Loucy (cell line): ENCODE results near the gene SPRED2.
A peak's percentile ranks its signal among the peaks of the same experiment; 100 is the strongest.

ENCODE experiments used
- H2AFZ ChIP-seq: fragments of 200-600 bp; sonication (generic); 2 replicates; pipeline ENCODE4 v1.6.0; 2016; ENCODE audit warnings: antibody characterized with exemption, mild to moderate bottlenecking, low read length, moderate library complexity
- H3F3A ChIP-seq: fragments of 200-600 bp; 2 replicates; pipeline ENCODE4 v1.6.0; 2016; ENCODE audit warnings: antibody characterized with exemption, low read depth, mild to moderate bottlenecking
- H3K27me3 ChIP-seq: fragments of 200-600 bp; sonication (generic); 2 replicates; pipeline ENCODE4 v1.6.1; 2014; ENCODE audit warnings: low read length, mild to moderate bottlenecking; ENCODE audit not compliant: insufficient read depth, poor library complexity, severe bottlenecking
- H3K36me3 ChIP-seq: fragments of 200-600 bp; sonication (generic); 2 replicates; pipeline ENCODE4 v1.6.1; 2016; ENCODE audit warnings: low read length; ENCODE audit not compliant: insufficient read depth
- H3K4me1 ChIP-seq: fragments of 200-600 bp; sonication (generic); 2 replicates; pipeline ENCODE4 v1.5.1; 2014; ENCODE audit warnings: low read length, mild to moderate bottlenecking; ENCODE audit not compliant: insufficient read depth, poor library complexity, severe bottlenecking
- H3K4me2 ChIP-seq: fragments of 200-600 bp; sonication (generic); 2 replicates; pipeline ENCODE4 v1.6.0; 2014; ENCODE audit warnings: antibody characterized with exemption, low read length, low read depth, mild to moderate bottlenecking; ENCODE audit not compliant: poor library complexity, severe bottlenecking
- H3K4me3 ChIP-seq: fragments of 200-600 bp; sonication (generic); 2 replicates; pipeline ENCODE4 v1.5.1; 2014; ENCODE audit warnings: low read length, mild to moderate bottlenecking, mixed read lengths; ENCODE audit not compliant: poor library complexity, severe bottlenecking
- H3K79me2 ChIP-seq: fragments of 200-600 bp; sonication (generic); 2 replicates; pipeline ENCODE4 v1.6.1; 2014; ENCODE audit warnings: low read length; ENCODE audit not compliant: insufficient read depth
- H3K9ac ChIP-seq: fragments of 200-600 bp; sonication (generic); 2 replicates; pipeline ENCODE4 v1.6.0; 2014; ENCODE audit warnings: mild to moderate bottlenecking, low read depth, low read length, moderate library complexity; ENCODE audit not compliant: poor library complexity, severe bottlenecking
- H3K9me2 ChIP-seq: fragments of 200-600 bp; sonication (generic); replicated peaks from 2 replicates; pipeline ENCODE4 v1.6.1; 2016; ENCODE audit warnings: low read depth, low read length, mixed read lengths
- H3K9me3 ChIP-seq: fragments of 200-600 bp; sonication (generic); 2 replicates; pipeline ENCODE4 v1.6.1; 2014; ENCODE audit warnings: mild to moderate bottlenecking, antibody characterized with exemption, low read length, low read depth; ENCODE audit not compliant: insufficient read depth
- H4K20me1 ChIP-seq: fragments of 200-600 bp; sonication (generic); 2 replicates; pipeline ENCODE4 v1.6.0; 2014; ENCODE audit warnings: antibody characterized with exemption, low read length, mild to moderate bottlenecking; ENCODE audit not compliant: insufficient read depth, poor library complexity, severe bottlenecking
- CTCF ChIP-seq: fragments of 200-600 bp; sonication (generic); conservative IDR thresholded peaks from 2 replicates; pipeline ENCODE4 v1.5.1; 2014; ENCODE audit warnings: mild to moderate bottlenecking, antibody characterized with exemption, low read length
- EZH2phosphoT487 ChIP-seq: fragments of 200-600 bp; IDR thresholded peaks from 2 replicates; pipeline ENCODE4 v1.6.1; 2018; ENCODE audit warnings: antibody characterized with exemption, mild to moderate bottlenecking, moderate library complexity, borderline replicate concordance

SPRED2 gene

DNA sequence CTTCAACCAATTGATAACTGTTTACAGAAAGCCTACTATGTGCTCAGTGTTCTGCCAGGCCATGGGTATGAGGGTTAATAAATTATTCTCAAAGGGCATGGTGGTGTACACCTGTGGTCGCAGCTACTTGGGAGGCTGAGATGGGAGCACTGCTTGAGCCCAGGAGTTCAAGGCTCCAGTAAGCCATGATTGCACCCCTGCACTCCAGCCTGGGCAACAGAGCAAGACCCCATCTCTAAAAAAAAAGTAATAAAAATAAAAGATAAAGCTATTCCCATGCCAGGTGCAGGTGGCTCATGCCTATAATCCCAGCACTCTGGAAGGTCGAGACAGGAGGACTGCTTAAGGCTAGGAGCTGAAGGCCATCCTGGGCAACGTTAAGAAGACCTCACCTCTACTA lies 8.0 kb downstream of the SPRED2 start:
- H3K4me2 ChIP-seq, result no peak overlapping the region
- no peaks in the 10 kb centered on the region for H3K9me3 ChIP-seq
- no peak overlapping the region for H3K4me3 ChIP-seq
- H3K9me2 ChIP-seq, result no peaks in the 10 kb centered on the region
- TF ChIP-seq EZH2phosphoT487, result no peak
- no peak for TF ChIP-seq CTCF
- no peak overlapping the region for H3K9ac ChIP-seq
- H4K20me1 ChIP-seq, result peaks cover 8% of the 10 kb centered on the region
- no peaks in the 10 kb centered on the region for H3K36me3 ChIP-seq
- no peak overlapping the region for H2AFZ ChIP-seq
- H3K79me2 ChIP-seq, result peaks cover 70% of the 10 kb centered on the region
- H3F3A ChIP-seq, result no peaks in the 10 kb centered on the region
- peaks cover 17% of the 10 kb centered on the region for H3K4me1 ChIP-seq
- no peaks in the 10 kb centered on the region for H3K27me3 ChIP-seq

DNA sequence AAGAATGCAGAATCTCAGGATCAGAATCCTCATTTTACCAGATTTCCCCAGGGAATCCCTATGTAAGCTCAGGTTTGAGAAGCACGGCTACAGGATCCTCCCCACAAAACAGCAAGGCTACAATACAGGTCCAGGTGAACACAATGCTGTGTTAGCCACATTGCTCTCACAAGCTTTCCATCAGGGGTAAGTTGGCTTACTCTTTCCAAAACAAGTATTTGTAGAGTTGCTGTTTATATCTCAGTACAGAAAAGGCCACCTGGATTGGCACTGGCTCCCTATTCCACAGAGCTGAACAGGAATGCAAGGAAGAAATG lies 11.0 kb downstream of the SPRED2 start:
- Histone ChIP-seq H3K79me2 (peaks cover 52% of the 10 kb centered on the region), H3K9me2 (no peaks in the 10 kb centered on the region), H3K4me2 (peak overlapping the region; percentile 67), H3K4me1 (peaks cover 36% of the 10 kb centered on the region), H3K36me3 (no peaks in the 10 kb centered on the region), H4K20me1 (no peaks in the 10 kb centered on the region), H3K27me3 (no peaks in the 10 kb centered on the region), H3K4me3 (peak overlapping the region; percentile 38), H2AFZ (no peak overlapping the region), H3K9me3 (no peaks in the 10 kb centered on the region), H3F3A (peaks cover 8% of the 10 kb centered on the region; the same call in 1 of the 2 replicates), H3K9ac (no peak overlapping the region)
- TF ChIP-seq EZH2phosphoT487 (no peak), CTCF (no peak)

GRCh38 chr2:65420712-65421431 lies 11.5 kb downstream of the SPRED2 start:
- no peaks in the 10 kb centered on the region for H3K9me2 ChIP-seq
- H3K4me1 ChIP-seq, result peaks cover 41% of the 10 kb centered on the region
- peaks cover 8% of the 10 kb centered on the region; the same call in 1 of the 2 replicates for H3F3A ChIP-seq
- H3K9ac ChIP-seq, result no peak overlapping the region
- no peak for TF ChIP-seq CTCF
- no peaks in the 10 kb centered on the region for H4K20me1 ChIP-seq
- H2AFZ ChIP-seq, result peak overlapping the region; percentile 47; the same call in 1 of the 2 replicates
- peaks cover 52% of the 10 kb centered on the region for H3K79me2 ChIP-seq
- no peaks in the 10 kb centered on the region for H3K9me3 ChIP-seq
- no peaks in the 10 kb centered on the region for H3K27me3 ChIP-seq
- H3K4me3 ChIP-seq, result peak overlapping the region; percentile 38
- peak overlapping the region; percentile 67 for H3K4me2 ChIP-seq
- no peaks in the 10 kb centered on the region for H3K36me3 ChIP-seq
